ENCODE data around the gene CBX4. TPM values are rescaled to one million over a fixed set of nuclear protein-coding genes. Genes with fewer than 3 reads are reported as not detected.

CBX4 gene
- polyA plus RNA-seq, 1 donor (not counting 4 experiments of a cell fraction or from before 2014, with no cell fraction given) = 7.0 TPM

- Histone ChIP-seq H3K4me1 (ENCODE audit: control insufficient read depth, extremely low read depth, insufficient read depth, low read length) (no peaks in the 10 kb centered on the region), H3K4me2 (ENCODE audit: control insufficient read depth, extremely low read depth, insufficient read depth, low read depth, low read length) (no peak overlapping the region), H3K9me3 (ENCODE audit: control insufficient read depth, low read depth, low read length) (no peaks in the 10 kb centered on the region), H3K27ac (ENCODE audit: control insufficient read depth, insufficient read depth, low read length) (no peak overlapping the region), H2AFZ (ENCODE audit: control insufficient read depth, low read length) (no peak overlapping the region), H3K9me1 (ENCODE audit: control insufficient read depth, extremely low read depth, insufficient read depth, low read length) (no peaks in the 10 kb centered on the region), H3K9ac (ENCODE audit: control insufficient read depth, extremely low read depth, insufficient read depth, low read length) (no peak overlapping the region), H4K20me1 (ENCODE audit: control insufficient read depth, extremely low read depth, insufficient read depth, low read length) (no peaks in the 10 kb centered on the region), H3K4me3 (ENCODE audit: control insufficient read depth in 2 of 3, extremely low read depth in 1 of 3, insufficient read depth in 2 of 3, low read depth in 1 of 3, low read length in 3 of 3) (no peak overlapping the region), H3K27me3 (ENCODE audit: control insufficient read depth, extremely low read depth, insufficient read depth, low read length) (peaks cover under 1% of the 10 kb centered on the region), H3K79me2 (ENCODE audit: control insufficient read depth, insufficient read depth, low read length) (no peaks in the 10 kb centered on the region), H3K36me3 (ENCODE audit: control insufficient read depth in 2 of 2, extremely low read depth in 1 of 2, insufficient read depth in 2 of 2, low read length in 2 of 2) (no peaks in the 10 kb centered on the region)
- no peak for FAIRE-seq
- dilution Hi-C loops (cut with MboI; ENCODE audit: extremely low pct_ligation_motif_present, low sequenced_read_pairs) = no loop called here
- TF ChIP-seq, protein P1, sequence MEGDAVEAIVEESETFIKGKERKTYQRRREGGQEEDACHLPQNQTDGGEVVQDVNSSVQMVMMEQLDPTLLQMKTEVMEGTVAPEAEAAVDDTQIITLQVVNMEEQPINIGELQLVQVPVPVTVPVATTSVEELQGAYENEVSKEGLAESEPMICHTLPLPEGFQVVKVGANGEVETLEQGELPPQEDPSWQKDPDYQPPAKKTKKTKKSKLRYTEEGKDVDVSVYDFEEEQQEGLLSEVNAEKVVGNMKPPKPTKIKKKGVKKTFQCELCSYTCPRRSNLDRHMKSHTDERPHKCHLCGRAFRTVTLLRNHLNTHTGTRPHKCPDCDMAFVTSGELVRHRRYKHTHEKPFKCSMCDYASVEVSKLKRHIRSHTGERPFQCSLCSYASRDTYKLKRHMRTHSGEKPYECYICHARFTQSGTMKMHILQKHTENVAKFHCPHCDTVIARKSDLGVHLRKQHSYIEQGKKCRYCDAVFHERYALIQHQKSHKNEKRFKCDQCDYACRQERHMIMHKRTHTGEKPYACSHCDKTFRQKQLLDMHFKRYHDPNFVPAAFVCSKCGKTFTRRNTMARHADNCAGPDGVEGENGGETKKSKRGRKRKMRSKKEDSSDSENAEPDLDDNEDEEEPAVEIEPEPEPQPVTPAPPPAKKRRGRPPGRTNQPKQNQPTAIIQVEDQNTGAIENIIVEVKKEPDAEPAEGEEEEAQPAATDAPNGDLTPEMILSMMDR (optimal IDR thresholded peaks at IDR 0.05 in 1 of 3, IDR thresholded peaks at IDR 0.05 in 1 of 3, conservative IDR thresholded peaks at IDR 0.05 in 1 of 3; ENCODE audit: extremely low read depth in 1 of 3, insufficient read depth in 2 of 3, low read length in 3 of 3) = no peak
- TF ChIP-seq EZH2 (IDR thresholded peaks at IDR 0.05; ENCODE audit: low read length) = no peak
- DNase-seq (ENCODE audit: low read depth, low spot score) = no peak
Observed at GRCh38 chr17:79826841-79827578, 12.2 kb downstream of the CBX4 start.

- no peak for TF ChIP-seq EZH2 (IDR thresholded peaks at IDR 0.05; ENCODE audit: low read length)
- TF ChIP-seq, protein P1 (optimal IDR thresholded peaks at IDR 0.05 in 1 of 3, IDR thresholded peaks at IDR 0.05 in 1 of 3, conservative IDR thresholded peaks at IDR 0.05 in 1 of 3; ENCODE audit: extremely low read depth in 1 of 3, insufficient read depth in 2 of 3, low read length in 3 of 3) = no peak
- no peaks in the 10 kb centered on the region for H3K9me1 ChIP-seq (ENCODE audit: control insufficient read depth, extremely low read depth, insufficient read depth, low read length)
- FAIRE-seq (no peak), DNase-seq (ENCODE audit: low read depth, low spot score) (no peak)
- H3K79me2 ChIP-seq (ENCODE audit: control insufficient read depth, insufficient read depth, low read length) = no peaks in the 10 kb centered on the region
- no peaks in the 10 kb centered on the region for H4K20me1 ChIP-seq (ENCODE audit: control insufficient read depth, extremely low read depth, insufficient read depth, low read length)
- H3K9me3 ChIP-seq (ENCODE audit: control insufficient read depth, low read depth, low read length) = no peaks in the 10 kb centered on the region
- H3K4me3 ChIP-seq (ENCODE audit: control insufficient read depth in 2 of 3, extremely low read depth in 1 of 3, insufficient read depth in 2 of 3, low read depth in 1 of 3, low read length in 3 of 3) = no peak overlapping the region
- dilution Hi-C loops (cut with MboI; ENCODE audit: extremely low pct_ligation_motif_present, low sequenced_read_pairs) = no loop called here
- no peak overlapping the region for H3K9ac ChIP-seq (ENCODE audit: control insufficient read depth, extremely low read depth, insufficient read depth, low read length)
- no peaks in the 10 kb centered on the region for H3K4me1 ChIP-seq (ENCODE audit: control insufficient read depth, extremely low read depth, insufficient read depth, low read length)
- no peak overlapping the region for H3K4me2 ChIP-seq (ENCODE audit: control insufficient read depth, extremely low read depth, insufficient read depth, low read depth, low read length)
- H3K27ac ChIP-seq (ENCODE audit: control insufficient read depth, insufficient read depth, low read length) = no peak overlapping the region
- no peaks in the 10 kb centered on the region for H3K36me3 ChIP-seq (ENCODE audit: control insufficient read depth in 2 of 2, extremely low read depth in 1 of 2, insufficient read depth in 2 of 2, low read length in 2 of 2)
- peaks cover 7% of the 10 kb centered on the region for H3K27me3 ChIP-seq (ENCODE audit: control insufficient read depth, extremely low read depth, insufficient read depth, low read length)
- no peak overlapping the region for H2AFZ ChIP-seq (ENCODE audit: control insufficient read depth, low read length)
Observed at GRCh38 chr17:79826204-79826680, 13.0 kb downstream of the CBX4 start.

Data from keratinocyte (primary cell).